Glutamatergic neuron (in vitro differentiated cells): ENCODE measurements around the gene UGT1A4. TPM values are rescaled to one million over a fixed set of nuclear protein-coding genes. Genes with fewer than 3 reads are reported as not detected.

ENCODE experiments used
- DNase-seq: peaks from one replicate; pipeline ENCODE4 v3.0.0; 2022
- H3K27ac Mint-ChIP-seq: one replicate; pipeline ENCODE4 v1.8.0; 2020; ENCODE audit warnings: mild to moderate bottlenecking, mixed read lengths, inconsistent platforms; ENCODE audit not compliant: unreplicated experiment
- H3K27me3 Mint-ChIP-seq: one replicate; pipeline ENCODE4 v1.8.0; 2020; ENCODE audit warnings: mild to moderate bottlenecking, moderate library complexity, mixed read lengths, inconsistent platforms; ENCODE audit not compliant: unreplicated experiment
- H3K36me3 Mint-ChIP-seq: one replicate; pipeline ENCODE4 v1.8.0; 2020; ENCODE audit warnings: mild to moderate bottlenecking, mixed read lengths, inconsistent platforms; ENCODE audit not compliant: unreplicated experiment
- H3K4me1 Mint-ChIP-seq: one replicate; pipeline ENCODE4 v1.8.0; 2020; ENCODE audit warnings: mild to moderate bottlenecking, low read depth, mixed read lengths, inconsistent platforms; ENCODE audit not compliant: unreplicated experiment
- H3K4me3 Mint-ChIP-seq: one replicate; pipeline ENCODE4 v1.8.0; 2020; ENCODE audit warnings: mild to moderate bottlenecking, mixed read lengths, inconsistent platforms; ENCODE audit not compliant: unreplicated experiment
- H3K9me3 Mint-ChIP-seq: one replicate; pipeline ENCODE4 v1.8.0; 2020; ENCODE audit warnings: mild to moderate bottlenecking, moderate library complexity, mixed read lengths, inconsistent platforms; ENCODE audit not compliant: unreplicated experiment
- CTCF ChIP-seq: fragments of 200-600 bp; sonication (generic); IDR thresholded peaks from one replicate; pipeline ENCODE4 v1.5.0; 2021; ENCODE audit not compliant: partially characterized antibody, unreplicated experiment
- total RNA-seq: library from RNA; stranded (reverse); fragmentation: NEBNext Ultra II Directional; extraction: Animal tissue kit (Norgen Biotek cat#: 25700); gene quantifications from one replicate; pipeline ENCODE4 v1.2.1, GENCODE V29; 2021; ENCODE audit not compliant: unreplicated experiment

UGT1A4 gene
- total RNA-seq, 1 donor from 2014 or later: not detected

- Mint-ChIP-seq H3K9me3 (no peaks in the 10 kb centered on the region), H3K27ac (no peak overlapping the region), H3K27me3 (no peaks in the 10 kb centered on the region), H3K4me1 (no peaks in the 10 kb centered on the region), H3K4me3 (no peak overlapping the region), H3K36me3 (peaks cover 12% of the 10 kb centered on the region)
- DNase-seq: no peak
- TF ChIP-seq CTCF: no peak
These were observed 54.0 kb downstream of the UGT1A4 start for GRCh38 chr2:233772583-233772982.

GRCh38 chr2:233773854-233774253, 55.3 kb downstream of the UGT1A4 start:
- H3K9me3 Mint-ChIP-seq: no peaks in the 10 kb centered on the region
- no peak overlapping the region for H3K27ac Mint-ChIP-seq
- H3K4me1 Mint-ChIP-seq: no peaks in the 10 kb centered on the region
- H3K27me3 Mint-ChIP-seq: peaks cover 1% of the 10 kb centered on the region
- no peak for TF ChIP-seq CTCF
- no peak overlapping the region for H3K4me3 Mint-ChIP-seq
- DNase-seq: no peak
- H3K36me3 Mint-ChIP-seq: peaks cover 17% of the 10 kb centered on the region

GRCh38 chr2:233775414-233775813, 56.9 kb downstream of the UGT1A4 start:
- H3K27me3 Mint-ChIP-seq: peaks cover 1% of the 10 kb centered on the region
- no peak for TF ChIP-seq CTCF
- no peak overlapping the region for H3K4me3 Mint-ChIP-seq
- no peaks in the 10 kb centered on the region for H3K9me3 Mint-ChIP-seq
- H3K36me3 Mint-ChIP-seq: peaks cover 17% of the 10 kb centered on the region
- no peak overlapping the region for H3K27ac Mint-ChIP-seq
- no peak for DNase-seq
- H3K4me1 Mint-ChIP-seq: no peaks in the 10 kb centered on the region

- Mint-ChIP-seq H3K4me1 (no peaks in the 10 kb centered on the region), H3K36me3 (peaks cover 17% of the 10 kb centered on the region), H3K27me3 (peaks cover 1% of the 10 kb centered on the region), H3K27ac (no peak within 1 kb of the TSS), H3K9me3 (no peaks in the 10 kb centered on the region), H3K4me3 (no peak within 1 kb of the TSS)
- no peak for DNase-seq
- TF ChIP-seq CTCF: no peak
These were observed 59.5 kb downstream of the UGT1A4 start, which contains the start of gene MROH2A for GRCh38 chr2:233778030-233778429. Gene MROH2A, plus strand, starts transcription at chr2:233778330. Its CDS starts 1,029 bp downstream, at chr2:233779359.

GRCh38 chr2:233779722-233780121, 61.2 kb downstream of the UGT1A4 start:
- no peak for TF ChIP-seq CTCF
- no peaks in the 10 kb centered on the region for H3K9me3 Mint-ChIP-seq
- H3K27me3 Mint-ChIP-seq: peaks cover 1% of the 10 kb centered on the region
- no peak overlapping the region for H3K4me3 Mint-ChIP-seq
- H3K4me1 Mint-ChIP-seq: no peaks in the 10 kb centered on the region
- DNase-seq: no peak
- H3K27ac Mint-ChIP-seq: no peak overlapping the region
- H3K36me3 Mint-ChIP-seq: peaks cover 17% of the 10 kb centered on the region
